ENCODE results near the gene ATAT1.
"Not testable (repeated sequence)": the region's sequence is repeated elsewhere in the genome, so short reads cannot be mapped to it uniquely, and the experiment has no call there.

ATAT1 gene

GRCh38 chr6:30651143-30651542, 24.5 kb downstream of the ATAT1 start:
- no peak for DNase-seq (ENCODE audit: low spot score)

DNA sequence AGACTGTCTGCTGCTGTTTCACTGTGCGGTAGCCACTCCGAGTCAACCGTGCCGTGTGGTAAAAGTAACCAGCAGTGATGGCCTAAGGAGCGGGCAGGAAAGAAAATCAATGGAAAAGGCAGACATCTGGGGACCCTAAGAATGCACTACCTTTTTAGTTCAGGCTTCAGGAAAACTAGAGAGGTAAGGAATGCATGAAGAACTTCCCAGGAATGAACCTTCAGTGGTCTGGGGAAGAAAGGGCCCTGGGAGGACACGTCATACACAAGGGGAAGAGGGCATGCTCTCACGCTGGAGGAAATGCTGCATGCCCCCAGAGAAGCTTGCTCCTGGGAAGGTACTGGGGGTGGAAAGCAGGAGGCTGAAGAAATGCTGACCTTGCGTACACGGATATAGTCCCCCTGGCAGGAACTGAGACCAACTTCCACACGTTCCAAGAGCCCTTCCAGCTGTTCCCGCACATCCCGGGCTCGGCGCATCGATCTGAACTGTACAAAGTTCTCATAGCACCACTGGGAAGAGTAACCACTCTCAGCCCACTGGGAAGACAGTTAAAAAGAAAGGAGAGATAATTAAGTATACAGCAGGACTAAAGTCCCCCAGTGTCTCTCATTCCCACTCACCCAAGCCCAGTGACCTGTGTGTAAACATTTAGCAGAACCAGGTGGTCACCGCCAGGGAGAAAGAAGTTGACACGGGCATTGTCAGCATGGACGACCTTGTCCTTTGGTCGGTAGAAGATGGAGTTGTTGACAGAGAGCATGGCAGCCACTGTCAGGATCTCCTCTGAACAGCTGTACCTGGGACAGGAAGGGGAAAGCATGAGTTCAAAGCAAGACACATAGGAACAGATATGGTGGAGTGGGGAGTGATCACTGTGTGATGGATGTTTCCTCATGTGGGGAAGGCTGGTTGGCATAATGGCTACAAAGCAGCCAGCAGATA, 28.4 kb downstream of the ATAT1 start:
- DNase-seq (ENCODE audit: low spot score): no peak

DNA sequence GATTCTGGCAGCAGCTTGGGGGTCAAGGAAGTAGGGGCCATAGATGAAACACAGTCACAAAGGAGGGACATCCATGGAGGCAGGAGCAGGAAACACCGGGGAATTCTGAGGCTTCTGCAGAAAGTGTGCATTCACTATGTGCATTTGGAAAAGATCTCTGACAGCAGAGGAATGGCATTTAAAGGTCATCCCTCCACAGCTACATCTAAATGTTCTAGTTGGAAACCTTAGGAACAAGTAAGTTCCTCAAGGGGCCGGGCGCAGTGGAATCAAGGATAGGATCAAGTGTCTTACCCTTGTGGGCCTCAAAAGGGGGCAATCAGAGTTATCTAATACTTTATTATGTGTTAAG, 29.0 kb downstream of the ATAT1 start:
- DNase-seq (ENCODE audit: low spot score): no peak

DNA sequence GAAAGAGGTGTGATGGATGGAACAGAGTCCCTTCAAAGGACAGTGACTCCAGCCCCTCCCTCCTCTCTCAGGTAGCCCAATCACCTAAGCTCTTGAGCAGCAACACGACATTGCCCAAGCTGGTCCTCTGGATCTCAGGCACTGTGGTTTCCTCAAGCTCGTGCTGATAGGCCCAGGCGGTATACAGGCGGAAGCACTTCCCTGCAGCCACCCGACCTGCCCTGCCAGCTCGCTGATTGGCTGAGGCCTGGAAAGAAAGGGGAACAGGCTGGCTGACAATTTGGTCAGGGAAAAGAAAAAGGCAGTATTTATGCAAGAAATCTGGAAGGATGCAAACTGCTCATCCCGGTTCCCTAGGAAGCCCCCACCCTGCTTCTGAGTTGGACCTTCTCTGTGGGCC, 29.8 kb downstream of the ATAT1 start:
- no peak for DNase-seq (ENCODE audit: low spot score)

DNA sequence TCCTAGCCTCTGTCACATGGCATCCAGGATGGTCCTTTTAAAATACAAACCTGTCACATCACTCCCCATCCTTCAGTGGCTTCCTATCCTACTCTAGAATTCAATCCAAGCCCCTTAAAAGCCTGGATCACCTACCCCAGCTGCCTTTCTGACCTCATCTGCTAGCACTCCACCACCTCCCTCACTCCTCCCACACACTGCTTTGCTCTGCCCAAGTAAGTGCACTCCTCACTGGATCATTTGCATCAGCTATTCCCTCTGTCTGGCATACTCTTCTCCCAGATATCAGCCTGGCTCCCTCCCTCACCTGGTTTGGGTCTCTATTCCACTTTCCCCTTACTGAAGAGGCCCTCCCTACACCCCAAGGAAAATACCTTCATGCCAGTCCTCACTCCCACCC, 30.8 kb downstream of the ATAT1 start:
- no peak for DNase-seq (ENCODE audit: low spot score)

GRCh38 chr6:30657922-30658321, 31.2 kb downstream of the ATAT1 start:
- not testable (repeated sequence) for DNase-seq (ENCODE audit: low spot score)

- DNase-seq (ENCODE audit: low spot score): no peak
Measured at GRCh38 chr6:30664994-30665767, 38.5 kb downstream of the ATAT1 start.

GRCh38 chr6:30666300-30666699, 39.6 kb downstream of the ATAT1 start:
- DNase-seq (ENCODE audit: low spot score): not testable (repeated sequence)

- DNase-seq (ENCODE audit: low spot score): no peak
Measured at GRCh38 chr6:30670760-30671527, 44.3 kb downstream of the ATAT1 start.

- DNase-seq (ENCODE audit: low spot score): peak; percentile 97
Measured at GRCh38 chr6:30672445-30673253, 46.0 kb downstream of the ATAT1 start, which contains the start of gene DHX16. DHX16 (minus strand) TSS chr6:30673006; CDS start chr6:30672841, 165 bp downstream.

GRCh38 chr6:30676660-30677285, 50.1 kb downstream of the ATAT1 start:
- DNase-seq (ENCODE audit: low spot score): peak; percentile 41

- DNase-seq (ENCODE audit: low spot score): peak; percentile 85
Measured at GRCh38 chr6:30678964-30679726, 52.5 kb downstream of the ATAT1 start.

DNA sequence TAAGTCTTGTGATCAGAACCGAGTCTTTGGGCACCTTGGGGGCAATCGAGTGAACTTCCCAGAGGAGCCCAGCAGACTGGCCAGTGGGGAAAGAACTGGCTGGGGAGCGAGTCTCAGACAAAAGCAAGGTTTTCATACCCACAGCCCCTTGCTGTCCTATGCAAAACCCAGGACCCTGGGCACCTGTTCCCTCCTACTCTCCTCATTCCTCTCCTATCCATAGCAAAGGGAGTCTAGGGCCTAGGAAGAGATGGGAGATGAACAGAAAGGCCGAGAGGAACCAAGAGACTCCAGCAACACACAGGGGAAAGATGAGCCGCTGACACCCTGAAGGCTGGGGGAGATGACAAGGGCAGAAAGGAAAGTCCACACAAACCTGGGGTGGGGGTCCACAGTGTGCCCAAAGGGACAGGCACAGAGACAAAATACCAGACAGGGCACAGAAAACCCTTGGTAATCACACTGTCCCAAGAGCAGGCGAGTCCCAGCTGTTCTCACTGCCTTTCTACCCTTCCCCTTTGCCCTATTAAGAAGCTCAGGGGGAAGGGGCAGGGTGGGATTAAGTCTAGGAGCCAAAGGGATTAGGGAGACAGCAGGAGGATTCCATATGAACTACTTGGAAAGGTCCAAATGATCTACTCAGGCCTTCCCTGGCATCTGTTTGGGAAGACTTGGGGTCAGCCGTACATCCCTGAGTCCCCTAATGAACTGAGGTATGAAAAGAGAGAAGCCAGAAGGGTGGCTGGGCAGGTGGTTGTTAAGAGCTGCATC, 53.3 kb downstream of the ATAT1 start:
- DNase-seq (ENCODE audit: low spot score): no peak

DNA sequence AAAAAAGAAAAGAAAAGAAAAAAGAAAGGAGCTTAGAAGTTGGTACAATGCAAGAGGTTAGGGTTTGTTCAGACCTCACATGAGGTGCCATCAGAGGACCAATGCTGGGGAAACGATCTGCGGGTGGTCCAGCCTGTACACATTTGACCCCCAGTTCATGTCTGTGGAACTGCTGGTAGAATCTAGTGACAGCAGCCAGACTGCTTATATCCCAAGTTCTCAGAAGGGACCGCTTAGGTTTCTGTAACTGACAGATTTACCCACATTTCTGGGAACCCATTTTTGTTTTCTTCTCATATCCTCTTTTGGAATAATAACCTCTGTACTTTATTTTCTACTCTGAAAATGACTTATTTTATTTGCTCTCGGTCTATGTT, 55.1 kb downstream of the ATAT1 start:
- no peak for DNase-seq (ENCODE audit: low spot score)

DNA sequence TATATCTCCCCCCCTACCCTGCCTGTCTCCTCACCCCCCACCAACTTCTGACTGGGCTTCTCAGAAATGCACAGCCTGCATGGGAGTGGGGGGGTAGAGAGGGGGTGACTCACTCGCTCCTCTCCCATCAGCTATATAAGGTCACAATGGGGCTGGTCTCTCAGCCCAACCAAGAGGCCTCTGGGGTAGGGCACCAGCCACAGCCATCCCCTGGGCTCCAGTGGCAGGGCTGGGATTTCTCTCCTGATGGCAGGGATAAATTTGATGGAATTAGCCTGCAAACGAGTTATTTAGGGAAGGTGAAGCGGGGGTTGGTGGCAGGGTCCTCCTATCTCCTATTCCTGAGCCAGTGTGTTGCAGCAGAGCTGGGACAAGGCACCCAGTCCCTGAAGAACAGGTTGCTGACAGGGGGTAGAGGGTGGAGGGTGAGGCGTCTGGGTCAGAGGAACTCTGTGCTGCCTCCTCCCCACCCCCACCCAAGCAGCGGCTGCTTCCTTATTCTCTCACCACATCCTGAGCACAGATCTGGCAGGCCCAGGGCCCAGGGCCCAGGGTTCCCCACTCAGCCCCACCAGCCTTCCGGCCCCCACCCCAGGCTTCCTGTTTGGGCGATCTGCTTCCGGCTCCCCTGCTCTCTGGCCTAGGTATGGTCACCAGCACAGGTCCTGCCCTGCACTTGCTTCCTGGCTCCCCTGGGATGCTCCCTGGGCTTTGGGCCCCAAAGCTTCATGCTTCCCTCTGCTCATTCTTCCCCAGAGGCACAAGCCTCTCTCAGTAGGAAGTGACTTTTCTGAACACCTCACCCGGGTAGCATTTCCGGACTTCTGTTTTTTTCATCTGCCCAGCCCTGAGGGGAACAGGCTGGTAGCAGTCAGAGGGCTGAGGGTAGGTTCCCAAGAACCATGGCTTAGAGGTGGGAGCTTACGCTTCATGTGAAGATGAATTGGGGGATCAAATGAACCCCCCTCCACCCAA, 55.8 kb downstream of the ATAT1 start:
- no peak for DNase-seq (ENCODE audit: low spot score)

DNA sequence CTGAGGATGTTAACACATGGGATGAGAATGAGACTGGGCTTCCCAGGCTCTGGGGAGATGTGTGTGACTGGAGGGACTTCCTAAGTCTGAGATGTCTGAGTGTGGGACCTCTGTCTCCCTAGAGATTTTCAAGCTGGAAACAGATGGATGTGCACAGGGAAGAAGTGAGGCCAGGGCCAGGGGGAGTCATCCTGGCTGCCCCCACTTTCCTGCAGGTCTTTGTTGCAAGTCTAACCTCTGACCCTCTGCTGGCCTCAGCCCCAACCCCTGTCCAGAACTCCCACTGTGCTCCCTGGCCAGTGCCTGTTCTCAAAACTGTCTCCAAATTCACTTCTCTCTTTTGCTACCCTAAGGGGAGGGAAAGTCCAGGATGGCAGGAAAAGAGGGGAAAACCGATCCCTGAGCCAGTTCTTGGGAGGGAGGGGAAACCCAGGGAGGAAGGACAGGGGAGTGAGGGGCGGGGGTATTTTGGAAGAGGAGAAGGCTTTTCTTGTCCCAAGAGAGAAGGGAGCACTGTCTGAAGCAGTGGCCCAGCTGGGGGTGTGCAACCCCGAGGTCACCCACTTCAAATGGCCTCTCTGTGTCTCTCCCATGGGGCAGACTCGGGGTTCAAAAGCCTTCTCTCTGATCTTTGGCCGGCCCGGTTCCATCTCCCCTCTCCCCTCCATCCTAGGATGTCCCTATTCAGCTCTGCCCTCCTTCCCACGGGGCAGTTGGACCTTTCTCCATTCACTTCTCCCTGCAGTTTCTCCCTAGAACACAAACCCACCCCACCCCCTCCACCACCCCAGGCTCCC, 56.7 kb downstream of the ATAT1 start:
- no peak for DNase-seq (ENCODE audit: low spot score)

DNA sequence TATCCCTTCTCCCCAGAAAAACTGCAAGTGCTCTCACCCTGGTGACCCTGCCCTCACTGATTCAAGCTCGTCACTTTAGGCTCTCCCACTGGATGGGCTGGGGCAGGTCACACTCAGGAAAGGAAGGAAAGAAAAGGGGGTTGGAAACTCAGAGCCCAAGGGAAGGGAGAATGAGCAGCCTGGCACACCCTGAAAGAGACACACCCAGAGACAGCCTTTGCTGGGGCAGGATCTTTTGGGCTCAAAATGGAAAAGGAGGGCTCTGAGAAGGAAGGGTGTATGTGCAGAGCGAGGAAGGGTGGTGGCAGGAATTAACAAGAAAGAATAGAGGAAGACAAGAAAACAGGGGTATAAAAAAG, 57.3 kb downstream of the ATAT1 start:
- DNase-seq (ENCODE audit: low spot score): no peak
